GM18858 (cell line): ENCODE results near the gene HIGD1C.
"Not testable (repeated sequence)": the region's sequence is repeated elsewhere in the genome, so short reads cannot be mapped to it uniquely, and the experiment has no call there.

Experiments used
- ATAC-seq: cut with Tn5 transposase; IDR thresholded peaks from one replicate; pipeline ENCODE4 v1.9.1; 2021; ENCODE audit not compliant: unreplicated experiment

The HIGD1C gene

GRCh38 chr12:50952510-50952909, at the start of gene HIGD1C:
Gene HIGD1C (plus strand): TSS chr12:50952544. CDS start chr12:50953999, 1,455 bp downstream.
- no peak for ATAC-seq

GRCh38 chr12:50908479-50908878, 43.9 kb upstream of the HIGD1C start:
- not testable (repeated sequence) for ATAC-seq

GRCh38 chr12:50912361-50912760, 40.0 kb upstream of the HIGD1C start:
- not testable (repeated sequence) for ATAC-seq

GRCh38 chr12:50913224-50913623, 39.1 kb upstream of the HIGD1C start:
- no peak for ATAC-seq

- ATAC-seq = no peak
Observed at GRCh38 chr12:50914872-50915484, 37.4 kb upstream of the HIGD1C start.

GRCh38 chr12:50916292-50916691, 36.1 kb upstream of the HIGD1C start:
- no peak for ATAC-seq

GRCh38 chr12:50918584-50919316, 33.6 kb upstream of the HIGD1C start:
- no peak for ATAC-seq

GRCh38 chr12:50922820-50923219, 29.5 kb upstream of the HIGD1C start:
- ATAC-seq = no peak

GRCh38 chr12:50923361-50924130, 28.8 kb upstream of the HIGD1C start:
- ATAC-seq = no peak

GRCh38 chr12:50924131-50924438, 28.3 kb upstream of the HIGD1C start:
- no peak for ATAC-seq

GRCh38 chr12:50924439-50925341, 27.7 kb upstream of the HIGD1C start:
- peak; percentile 85 for ATAC-seq

- no peak for ATAC-seq
Observed at GRCh38 chr12:50925342-50925651, 27.0 kb upstream of the HIGD1C start.

- no peak for ATAC-seq
Observed at GRCh38 chr12:50925920-50926319, 26.4 kb upstream of the HIGD1C start.

- no peak for ATAC-seq
Observed at GRCh38 chr12:50926415-50926814, 25.9 kb upstream of the HIGD1C start.

- ATAC-seq = not testable (repeated sequence)
Observed at GRCh38 chr12:50926932-50927331, 25.4 kb upstream of the HIGD1C start.

- ATAC-seq = no peak
Observed at GRCh38 chr12:50927356-50927755, 25.0 kb upstream of the HIGD1C start.

GRCh38 chr12:50927766-50928224, 24.5 kb upstream of the HIGD1C start:
- ATAC-seq = no peak

GRCh38 chr12:50928392-50928791, 24.0 kb upstream of the HIGD1C start:
- ATAC-seq = no peak

GRCh38 chr12:50929831-50930230, 22.5 kb upstream of the HIGD1C start:
- no peak for ATAC-seq

GRCh38 chr12:50930477-50930876, 21.9 kb upstream of the HIGD1C start:
- not testable (repeated sequence) for ATAC-seq

GRCh38 chr12:50932787-50933280, 19.5 kb upstream of the HIGD1C start:
- no peak for ATAC-seq
